HFFc6 (cell line): ENCODE data around the gene CYB5D1. TPM values are rescaled to one million over a fixed set of nuclear protein-coding genes. Genes with fewer than 3 reads are reported as not detected.

Experiments used
- DNase-seq: peaks from one replicate; pipeline ENCODE4 v3.0.0-alpha.2; 2018
- H3K27ac Mint-ChIP-seq: 2 replicates; pipeline ENCODE4 v1.8.0; 2020; ENCODE audit warnings: mild to moderate bottlenecking, mixed read lengths
- H3K27me3 Mint-ChIP-seq: 2 replicates; pipeline ENCODE4 v1.8.0; 2021; ENCODE audit warnings: mild to moderate bottlenecking, moderate library complexity, mixed read lengths; ENCODE audit not compliant: insufficient read depth
- H3K36me3 Mint-ChIP-seq: 2 replicates; pipeline ENCODE4 v1.8.0; 2021; ENCODE audit warnings: low read depth, mixed read lengths
- H3K4me1 Mint-ChIP-seq: 2 replicates; pipeline ENCODE4 v1.8.0; 2020; ENCODE audit warnings: low read depth, mixed read lengths
- H3K4me3 Mint-ChIP-seq: 2 replicates; pipeline ENCODE4 v1.8.0; 2020; ENCODE audit warnings: mild to moderate bottlenecking, moderate library complexity, mixed read lengths
- H3K9me3 Mint-ChIP-seq: 2 replicates; pipeline ENCODE4 v1.8.0; 2020; ENCODE audit warnings: mild to moderate bottlenecking, mixed read lengths
- CTCF ChIP-seq: fragments of 200-600 bp; sonication (generic); IDR thresholded peaks from 2 replicates; pipeline ENCODE4 v1.5.0; 2021; ENCODE audit warnings: antibody characterized with exemption, mild to moderate bottlenecking
- total RNA-seq, 6 experiments: library from RNA; stranded (reverse); fragmentation: NEBNext Ultra II Directional; extraction: Animal tissue kit (Norgen Biotek cat#: 25700); gene quantifications; 2 replicates in 1 of 6; 3 replicates in 5 of 6; pipeline ENCODE4 v1.2.3, GENCODE V29; 2021

Gene CYB5D1
- total RNA-seq, 6 experiments from 2014 or later = 9.3 to 15.3 (median 10.5) TPM

- no peak for TF ChIP-seq CTCF
- H3K4me3 Mint-ChIP-seq = no peak overlapping the region
- no peak overlapping the region for H3K27ac Mint-ChIP-seq
- peaks cover 33% of the 10 kb centered on the region for H3K27me3 Mint-ChIP-seq
- H3K36me3 Mint-ChIP-seq = no peaks in the 10 kb centered on the region
- no peaks in the 10 kb centered on the region for H3K9me3 Mint-ChIP-seq
- no peak for DNase-seq
- no peaks in the 10 kb centered on the region for H3K4me1 Mint-ChIP-seq
These were observed 40.7 kb upstream of the CYB5D1 start for GRCh38 chr17:7816926-7817642.

- TF ChIP-seq CTCF = no peak
- Mint-ChIP-seq H3K27me3 (peaks cover 32% of the 10 kb centered on the region), H3K9me3 (no peaks in the 10 kb centered on the region), H3K4me1 (no peaks in the 10 kb centered on the region), H3K36me3 (no peaks in the 10 kb centered on the region), H3K27ac (no peak overlapping the region), H3K4me3 (no peak overlapping the region)
- DNase-seq = no peak
These were observed 40.2 kb upstream of the CYB5D1 start for GRCh38 chr17:7817643-7817964.

GRCh38 chr17:7818026-7818425 lies 39.8 kb upstream of the CYB5D1 start:
- Mint-ChIP-seq H3K4me3 (no peak overlapping the region), H3K27ac (no peak overlapping the region), H3K27me3 (peaks cover 32% of the 10 kb centered on the region), H3K4me1 (no peaks in the 10 kb centered on the region), H3K36me3 (no peaks in the 10 kb centered on the region), H3K9me3 (no peaks in the 10 kb centered on the region)
- no peak for DNase-seq
- no peak for TF ChIP-seq CTCF

- no peak for TF ChIP-seq CTCF
- no peak overlapping the region for H3K4me3 Mint-ChIP-seq
- no peaks in the 10 kb centered on the region for H3K36me3 Mint-ChIP-seq
- no peaks in the 10 kb centered on the region for H3K9me3 Mint-ChIP-seq
- peaks cover 32% of the 10 kb centered on the region for H3K27me3 Mint-ChIP-seq
- H3K4me1 Mint-ChIP-seq = peaks cover 3% of the 10 kb centered on the region; the same call in 1 of the 2 replicates
- no peak overlapping the region for H3K27ac Mint-ChIP-seq
- DNase-seq = no peak
These were observed 38.8 kb upstream of the CYB5D1 start for GRCh38 chr17:7818746-7819645.

GRCh38 chr17:7820231-7820630 lies 37.6 kb upstream of the CYB5D1 start:
- TF ChIP-seq CTCF = no peak
- H3K4me1 Mint-ChIP-seq = peaks cover 15% of the 10 kb centered on the region
- no peak for DNase-seq
- H3K27ac Mint-ChIP-seq = no peak overlapping the region
- H3K36me3 Mint-ChIP-seq = no peaks in the 10 kb centered on the region
- H3K27me3 Mint-ChIP-seq = peaks cover 28% of the 10 kb centered on the region
- H3K4me3 Mint-ChIP-seq = no peak overlapping the region
- H3K9me3 Mint-ChIP-seq = no peaks in the 10 kb centered on the region
